ENCODE data around the gene KCNJ9. TPM values are rescaled to one million over a fixed set of nuclear protein-coding genes. Genes with fewer than 3 reads are reported as not detected.
"Not testable (repeated sequence)": the region's sequence is repeated elsewhere in the genome, so short reads cannot be mapped to it uniquely, and the experiment has no call there.

The KCNJ9 gene
- total and polyA plus RNA-seq, 5 donors from 2014 or later: 0.05 to 0.25 TPM; not detected in 3

DNA sequence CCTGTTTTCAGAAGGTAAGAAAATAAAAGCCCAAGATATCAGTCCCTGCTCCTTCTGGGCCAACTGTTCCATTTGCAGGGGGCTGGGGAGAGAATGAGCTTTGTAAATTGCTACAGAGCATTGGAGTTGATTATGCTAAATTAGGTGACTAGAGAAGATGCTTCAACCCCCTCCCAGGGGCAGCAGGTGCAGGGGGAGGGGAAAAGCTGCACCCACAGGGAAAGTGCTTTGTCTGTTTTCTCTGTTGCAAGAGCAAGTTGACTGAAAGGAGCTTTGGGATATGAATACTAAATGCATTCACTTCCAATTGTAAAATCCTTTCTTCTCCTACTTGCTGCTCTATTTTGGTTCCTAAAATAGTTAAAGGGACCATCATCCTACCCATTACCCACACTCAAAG, 33.0 kb upstream of the KCNJ9 start:
- DNase-seq (no peak), ATAC-seq (ENCODE audit: low read depth in 2 of 2) (no peak)
- Mint-ChIP-seq H3K27me3 (peaks cover 44% of the 10 kb centered on the region), H3K9me3 (no peaks in the 10 kb centered on the region), H3K4me3 (no peak overlapping the region), H3K27ac (peak overlapping the region in 1 of 3 donors; percentile 51), H3K4me1 (peaks cover 0 to 14% (median 4%) of the 10 kb centered on the region in 4 donors), H3K36me3 (no peaks in the 10 kb centered on the region)
- Histone ChIP-seq H3K36me3 (ENCODE audit: control insufficient read depth, insufficient read depth, low read length) (no peaks in the 10 kb centered on the region), H3K4me3 (ENCODE audit: low read depth, low read length) (no peak overlapping the region), H3K27ac (ENCODE audit: insufficient read depth, low read length, poor library complexity, severe bottlenecking) (no peak overlapping the region), H3K4me1 (ENCODE audit: control insufficient read depth, insufficient read depth, low read length, poor library complexity, severe bottlenecking) (peaks cover 4% of the 10 kb centered on the region), H3K27me3 (ENCODE audit: control insufficient read depth, insufficient read depth, low read length) (peaks cover 21% of the 10 kb centered on the region), H3K9me3 (ENCODE audit: control insufficient read depth in 2 of 2, low read length in 2 of 2) (no peaks in the 10 kb centered on the region)

DNA sequence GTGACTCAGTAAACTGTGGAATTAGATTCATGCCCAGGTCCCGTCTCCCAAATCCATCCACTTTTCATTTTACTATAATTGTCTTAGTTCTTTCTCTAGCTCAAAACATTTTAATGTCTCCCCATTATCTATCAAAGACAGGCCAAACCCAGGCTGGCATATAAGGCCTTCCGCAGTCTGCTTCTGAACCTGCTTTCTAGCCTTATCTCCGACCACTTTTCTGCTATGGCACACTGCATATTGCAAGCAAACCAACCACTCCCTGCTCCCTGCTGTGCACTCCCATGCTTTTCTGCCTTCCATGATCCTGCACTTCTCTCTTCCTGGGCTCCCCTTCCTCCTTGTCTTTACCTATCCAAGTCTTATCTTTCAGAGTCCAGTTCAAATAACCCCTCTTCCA, 32.2 kb upstream of the KCNJ9 start:
- ATAC-seq (ENCODE audit: low read depth in 2 of 2): no peak
- Mint-ChIP-seq H3K4me1 (peaks cover 0 to 14% (median 4%) of the 10 kb centered on the region in 4 donors), H3K36me3 (no peaks in the 10 kb centered on the region), H3K4me3 (no peak overlapping the region), H3K27me3 (peaks cover 52% of the 10 kb centered on the region), H3K9me3 (no peaks in the 10 kb centered on the region), H3K27ac (no peak overlapping the region)
- no peaks in the 10 kb centered on the region for H3K36me3 ChIP-seq (ENCODE audit: control insufficient read depth, insufficient read depth, low read length)
- H3K27me3 ChIP-seq (ENCODE audit: control insufficient read depth, insufficient read depth, low read length): peaks cover 21% of the 10 kb centered on the region
- DNase-seq: no peak
- no peaks in the 10 kb centered on the region for H3K9me3 ChIP-seq (ENCODE audit: control insufficient read depth in 2 of 2, low read length in 2 of 2)
- peaks cover 4% of the 10 kb centered on the region for H3K4me1 ChIP-seq (ENCODE audit: control insufficient read depth, insufficient read depth, low read length, poor library complexity, severe bottlenecking)
- H3K27ac ChIP-seq (ENCODE audit: insufficient read depth, low read length, poor library complexity, severe bottlenecking): no peak overlapping the region
- no peak overlapping the region for H3K4me3 ChIP-seq (ENCODE audit: low read depth, low read length)

DNA sequence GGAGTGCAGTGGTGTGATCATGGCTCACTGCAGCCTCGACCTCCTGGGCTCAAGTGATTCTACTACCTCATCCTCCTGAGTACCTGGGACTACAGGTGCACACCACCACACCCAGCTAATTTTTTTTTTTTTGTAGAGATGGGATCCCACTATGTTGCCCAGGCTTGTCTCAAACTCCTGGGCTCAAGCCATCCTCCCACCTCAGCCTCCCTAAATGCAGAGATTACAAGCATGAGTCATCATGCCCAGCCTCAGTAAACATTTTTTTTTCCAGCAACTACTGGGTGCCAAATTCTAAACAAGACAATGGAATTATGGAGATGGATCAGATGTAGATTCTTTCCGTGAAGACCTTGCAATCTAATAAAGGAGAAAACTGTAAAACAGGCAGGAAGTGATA, 31.2 kb upstream of the KCNJ9 start:
- H3K36me3 Mint-ChIP-seq; H3K27ac ChIP-seq (ENCODE audit: insufficient read depth, low read length, poor library complexity, severe bottlenecking); H3K9me3 Mint-ChIP-seq; H3K9me3 ChIP-seq (ENCODE audit: control insufficient read depth in 2 of 2, low read length in 2 of 2); ATAC-seq (ENCODE audit: low read depth in 2 of 2); H3K4me1 ChIP-seq (ENCODE audit: control insufficient read depth, insufficient read depth, low read length, poor library complexity, severe bottlenecking); DNase-seq; H3K4me3 ChIP-seq (ENCODE audit: low read depth, low read length); H3K4me3 Mint-ChIP-seq; H3K36me3 ChIP-seq (ENCODE audit: control insufficient read depth, insufficient read depth, low read length); H3K27ac Mint-ChIP-seq: not testable (repeated sequence)
- H3K27me3 ChIP-seq (ENCODE audit: control insufficient read depth, insufficient read depth, low read length): peaks cover 21% of the 10 kb centered on the region
- peaks cover 56% of the 10 kb centered on the region for H3K27me3 Mint-ChIP-seq
- H3K4me1 Mint-ChIP-seq: peaks cover 0 to 14% (median 4%) of the 10 kb centered on the region in 4 donors

DNA sequence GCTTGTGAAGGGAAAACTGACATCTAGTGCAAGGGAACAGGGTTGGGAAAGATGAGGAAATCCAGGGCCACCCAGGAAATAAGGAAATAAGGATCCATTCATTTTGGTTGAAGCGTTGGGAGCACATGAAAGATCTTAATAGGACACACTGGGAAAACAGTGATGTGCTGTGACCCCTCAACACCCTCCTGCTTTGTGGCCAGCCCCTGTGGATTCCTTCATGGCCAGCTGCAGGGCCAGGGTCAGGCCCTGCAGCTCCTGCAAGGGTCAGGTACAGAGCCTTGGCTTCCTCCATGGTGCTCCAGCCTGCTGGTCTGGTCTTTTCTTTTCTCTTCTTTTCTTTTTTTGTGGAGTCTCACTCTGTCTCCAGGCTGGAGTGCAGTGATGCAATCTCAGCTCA, 30.7 kb upstream of the KCNJ9 start:
- Histone ChIP-seq H3K27ac (ENCODE audit: insufficient read depth, low read length, poor library complexity, severe bottlenecking) (no peak overlapping the region), H3K9me3 (ENCODE audit: control insufficient read depth in 2 of 2, low read length in 2 of 2) (no peaks in the 10 kb centered on the region), H3K36me3 (ENCODE audit: control insufficient read depth, insufficient read depth, low read length) (no peaks in the 10 kb centered on the region), H3K4me1 (ENCODE audit: control insufficient read depth, insufficient read depth, low read length, poor library complexity, severe bottlenecking) (peaks cover 4% of the 10 kb centered on the region), H3K4me3 (ENCODE audit: low read depth, low read length) (no peak overlapping the region), H3K27me3 (ENCODE audit: control insufficient read depth, insufficient read depth, low read length) (peaks cover 20% of the 10 kb centered on the region)
- DNase-seq (no peak), ATAC-seq (ENCODE audit: low read depth in 2 of 2) (no peak)
- H3K4me1 Mint-ChIP-seq: peaks cover 0 to 14% (median 4%) of the 10 kb centered on the region in 4 donors
- no peaks in the 10 kb centered on the region for H3K36me3 Mint-ChIP-seq
- H3K27ac Mint-ChIP-seq: no peak overlapping the region
- peaks cover 55% of the 10 kb centered on the region for H3K27me3 Mint-ChIP-seq
- no peak overlapping the region for H3K4me3 Mint-ChIP-seq
- no peaks in the 10 kb centered on the region for H3K9me3 Mint-ChIP-seq

DNA sequence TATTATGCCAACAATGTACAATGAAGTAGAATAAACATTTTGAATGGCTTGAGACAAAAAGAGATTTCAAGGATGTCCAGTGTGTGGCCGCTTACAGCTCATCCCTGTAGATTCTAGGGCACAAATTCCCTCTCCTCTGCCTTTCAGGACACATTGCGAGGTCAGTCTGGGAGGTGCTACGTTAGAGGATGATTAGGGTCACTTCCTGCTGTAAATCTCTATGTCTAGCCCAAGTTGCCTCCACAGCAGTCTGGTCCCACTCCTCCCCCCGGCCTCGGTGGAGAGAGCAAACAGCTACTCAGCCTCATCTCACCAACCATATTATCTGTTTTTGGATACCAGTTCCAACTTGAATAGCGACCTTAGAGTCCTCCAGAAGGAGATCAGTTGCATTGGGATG, 28.4 kb upstream of the KCNJ9 start:
- peaks cover 18% of the 10 kb centered on the region for H3K27me3 ChIP-seq (ENCODE audit: control insufficient read depth, insufficient read depth, low read length)
- Mint-ChIP-seq H3K36me3 (no peaks in the 10 kb centered on the region), H3K4me3 (no peak overlapping the region), H3K27me3 (peaks cover 49% of the 10 kb centered on the region), H3K4me1 (no peaks in the 10 kb centered on the region), H3K27ac (no peak overlapping the region), H3K9me3 (no peaks in the 10 kb centered on the region)
- DNase-seq: no peak
- no peak overlapping the region for H3K4me3 ChIP-seq (ENCODE audit: low read depth, low read length)
- ATAC-seq (ENCODE audit: low read depth in 2 of 2): no peak
- no peaks in the 10 kb centered on the region for H3K9me3 ChIP-seq (ENCODE audit: control insufficient read depth in 2 of 2, low read length in 2 of 2)
- no peaks in the 10 kb centered on the region for H3K4me1 ChIP-seq (ENCODE audit: control insufficient read depth, insufficient read depth, low read length, poor library complexity, severe bottlenecking)
- H3K36me3 ChIP-seq (ENCODE audit: control insufficient read depth, insufficient read depth, low read length): no peaks in the 10 kb centered on the region
- H3K27ac ChIP-seq (ENCODE audit: insufficient read depth, low read length, poor library complexity, severe bottlenecking): no peak overlapping the region

DNA sequence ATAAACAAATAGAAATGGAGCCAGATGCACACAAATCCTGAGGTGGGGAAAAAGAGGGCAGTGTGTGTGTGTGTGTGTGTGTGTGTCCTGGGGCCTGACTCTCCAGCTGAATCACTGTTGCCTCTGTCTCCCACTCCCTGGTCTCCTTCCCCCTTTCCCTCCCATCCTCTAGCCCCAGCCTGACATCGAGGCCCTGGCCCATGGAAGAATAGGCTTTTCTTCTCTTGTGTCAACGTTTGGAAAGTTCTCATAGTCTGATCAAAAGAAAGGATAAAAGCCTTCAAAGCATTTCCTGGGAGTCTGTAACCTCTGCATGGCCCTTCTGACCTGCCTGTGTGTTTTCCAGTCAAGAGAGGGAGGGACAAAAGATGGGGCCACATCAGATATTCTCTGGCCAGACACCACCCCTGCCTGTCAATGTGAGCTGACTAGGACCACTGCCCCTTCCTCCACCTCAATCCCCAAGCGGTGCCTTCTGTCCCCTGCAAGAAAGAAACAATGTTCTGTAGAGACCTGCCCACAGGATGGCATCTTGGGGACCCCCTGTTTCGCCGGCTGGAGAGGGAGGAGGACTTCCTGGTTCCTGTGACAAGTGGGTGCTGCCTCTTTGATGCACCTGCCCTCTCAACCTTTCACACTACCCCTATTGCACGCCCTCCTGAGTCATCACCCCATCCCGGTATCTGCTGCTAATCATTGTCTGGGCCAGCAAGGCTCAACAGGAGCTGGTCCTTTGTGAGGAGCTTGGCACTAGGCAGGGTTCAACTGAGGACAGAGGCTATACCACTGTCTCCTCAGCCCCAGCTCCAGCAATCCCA, 27.6 kb upstream of the KCNJ9 start:
- peak overlapping the region in 1 of 3 donors; percentile 27 for H3K27ac Mint-ChIP-seq
- H3K36me3 Mint-ChIP-seq: no peaks in the 10 kb centered on the region
- H3K27me3 Mint-ChIP-seq: peaks cover 45% of the 10 kb centered on the region
- ATAC-seq (ENCODE audit: low read depth in 2 of 2) (no peak), DNase-seq (no peak)
- H3K36me3 ChIP-seq (ENCODE audit: control insufficient read depth, insufficient read depth, low read length): no peaks in the 10 kb centered on the region
- no peaks in the 10 kb centered on the region for H3K4me1 ChIP-seq (ENCODE audit: control insufficient read depth, insufficient read depth, low read length, poor library complexity, severe bottlenecking)
- no peak overlapping the region for H3K27ac ChIP-seq (ENCODE audit: insufficient read depth, low read length, poor library complexity, severe bottlenecking)
- H3K9me3 ChIP-seq (ENCODE audit: control insufficient read depth in 2 of 2, low read length in 2 of 2): no peaks in the 10 kb centered on the region
- H3K4me3 Mint-ChIP-seq: no peak overlapping the region
- H3K4me1 Mint-ChIP-seq: no peaks in the 10 kb centered on the region
- H3K4me3 ChIP-seq (ENCODE audit: low read depth, low read length): no peak overlapping the region
- peaks cover 18% of the 10 kb centered on the region for H3K27me3 ChIP-seq (ENCODE audit: control insufficient read depth, insufficient read depth, low read length)
- H3K9me3 Mint-ChIP-seq: no peaks in the 10 kb centered on the region

DNA sequence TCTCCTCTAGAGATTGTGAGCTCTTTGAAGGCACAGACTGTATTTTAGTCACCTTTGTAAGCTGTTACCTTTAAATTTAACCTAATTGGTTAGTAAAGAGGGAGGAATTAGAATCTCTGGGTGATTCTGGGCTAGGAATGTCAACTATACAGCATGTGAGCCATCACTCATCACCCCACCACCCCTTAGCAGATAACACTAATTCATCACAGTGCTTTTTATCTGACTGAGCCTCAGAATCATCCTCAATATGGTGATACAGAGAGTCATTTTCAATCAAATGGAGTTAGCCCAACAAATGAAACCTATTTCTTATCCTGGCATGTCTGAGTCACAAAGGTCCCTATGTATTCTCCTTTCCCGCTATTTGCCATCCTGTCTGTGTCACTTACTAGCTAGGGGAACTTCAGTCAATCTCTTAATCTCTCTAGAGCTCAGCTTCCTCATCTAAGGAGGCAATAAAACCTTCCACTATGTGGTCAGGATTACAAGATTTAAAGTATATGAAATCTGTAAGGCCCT, 24.6 kb upstream of the KCNJ9 start:
- no peaks in the 10 kb centered on the region for H3K36me3 Mint-ChIP-seq
- peak overlapping the region in 1 of 3 donors; percentile 10 for H3K27ac Mint-ChIP-seq
- peaks cover 15% of the 10 kb centered on the region for H3K27me3 ChIP-seq (ENCODE audit: control insufficient read depth, insufficient read depth, low read length)
- no peaks in the 10 kb centered on the region for H3K9me3 ChIP-seq (ENCODE audit: control insufficient read depth in 2 of 2, low read length in 2 of 2)
- no peak for DNase-seq
- no peak overlapping the region for H3K4me3 ChIP-seq (ENCODE audit: low read depth, low read length)
- H3K4me1 Mint-ChIP-seq: no peaks in the 10 kb centered on the region
- H3K9me3 Mint-ChIP-seq: no peaks in the 10 kb centered on the region
- no peak for ATAC-seq (ENCODE audit: low read depth in 2 of 2)
- H3K27me3 Mint-ChIP-seq: peaks cover 46% of the 10 kb centered on the region
- no peaks in the 10 kb centered on the region for H3K4me1 ChIP-seq (ENCODE audit: control insufficient read depth, insufficient read depth, low read length, poor library complexity, severe bottlenecking)
- no peaks in the 10 kb centered on the region for H3K36me3 ChIP-seq (ENCODE audit: control insufficient read depth, insufficient read depth, low read length)
- no peak overlapping the region for H3K4me3 Mint-ChIP-seq
- no peak overlapping the region for H3K27ac ChIP-seq (ENCODE audit: insufficient read depth, low read length, poor library complexity, severe bottlenecking)

DNA sequence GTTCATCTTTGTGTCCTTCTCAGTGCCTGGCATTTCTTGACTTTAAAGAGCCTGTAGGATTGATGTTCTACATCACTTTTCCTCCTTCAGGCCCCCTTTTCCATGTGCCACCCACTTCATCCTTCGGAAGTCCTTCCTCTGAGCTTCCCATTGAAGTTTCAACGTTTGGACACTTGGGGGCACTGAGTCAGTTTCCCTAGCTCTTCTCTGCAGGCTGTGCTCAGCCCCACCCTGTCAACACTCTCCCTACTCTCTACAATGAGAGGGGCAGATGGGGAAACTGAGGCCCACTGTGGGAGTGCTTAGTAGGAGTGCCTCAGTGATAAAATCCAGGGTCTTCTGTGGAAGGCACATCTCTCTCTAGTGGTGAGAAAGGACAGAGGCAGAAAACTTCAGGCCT, 23.3 kb upstream of the KCNJ9 start:
- no peak overlapping the region for H3K4me3 ChIP-seq (ENCODE audit: low read depth, low read length)
- no peaks in the 10 kb centered on the region for H3K4me1 ChIP-seq (ENCODE audit: control insufficient read depth, insufficient read depth, low read length, poor library complexity, severe bottlenecking)
- H3K27ac ChIP-seq (ENCODE audit: insufficient read depth, low read length, poor library complexity, severe bottlenecking): no peak overlapping the region
- DNase-seq: no peak
- no peaks in the 10 kb centered on the region for H3K36me3 Mint-ChIP-seq
- no peaks in the 10 kb centered on the region for H3K36me3 ChIP-seq (ENCODE audit: control insufficient read depth, insufficient read depth, low read length)
- H3K27ac Mint-ChIP-seq: no peak overlapping the region
- H3K27me3 ChIP-seq (ENCODE audit: control insufficient read depth, insufficient read depth, low read length): peaks cover 6% of the 10 kb centered on the region
- no peak overlapping the region for H3K4me3 Mint-ChIP-seq
- no peaks in the 10 kb centered on the region for H3K4me1 Mint-ChIP-seq
- no peaks in the 10 kb centered on the region for H3K9me3 ChIP-seq (ENCODE audit: control insufficient read depth in 2 of 2, low read length in 2 of 2)
- H3K27me3 Mint-ChIP-seq: peaks cover 37% of the 10 kb centered on the region
- H3K9me3 Mint-ChIP-seq: no peaks in the 10 kb centered on the region
- no peak for ATAC-seq (ENCODE audit: low read depth in 2 of 2)

All from CD4-positive, CD25-positive, alpha-beta regulatory T cell (primary cell).